Measurements from ENCODE around the gene DYRK1B. TPM values are rescaled to one million over a fixed set of nuclear protein-coding genes. Genes with fewer than 3 reads are reported as not detected.
"Not testable (repeated sequence)": the region's sequence is repeated elsewhere in the genome, so short reads cannot be mapped to it uniquely, and the experiment has no call there.

The DYRK1B gene
- total RNA-seq, result 10 to 100 TPM; 15.6 to 31.2 (median 22.6) TPM

DNA sequence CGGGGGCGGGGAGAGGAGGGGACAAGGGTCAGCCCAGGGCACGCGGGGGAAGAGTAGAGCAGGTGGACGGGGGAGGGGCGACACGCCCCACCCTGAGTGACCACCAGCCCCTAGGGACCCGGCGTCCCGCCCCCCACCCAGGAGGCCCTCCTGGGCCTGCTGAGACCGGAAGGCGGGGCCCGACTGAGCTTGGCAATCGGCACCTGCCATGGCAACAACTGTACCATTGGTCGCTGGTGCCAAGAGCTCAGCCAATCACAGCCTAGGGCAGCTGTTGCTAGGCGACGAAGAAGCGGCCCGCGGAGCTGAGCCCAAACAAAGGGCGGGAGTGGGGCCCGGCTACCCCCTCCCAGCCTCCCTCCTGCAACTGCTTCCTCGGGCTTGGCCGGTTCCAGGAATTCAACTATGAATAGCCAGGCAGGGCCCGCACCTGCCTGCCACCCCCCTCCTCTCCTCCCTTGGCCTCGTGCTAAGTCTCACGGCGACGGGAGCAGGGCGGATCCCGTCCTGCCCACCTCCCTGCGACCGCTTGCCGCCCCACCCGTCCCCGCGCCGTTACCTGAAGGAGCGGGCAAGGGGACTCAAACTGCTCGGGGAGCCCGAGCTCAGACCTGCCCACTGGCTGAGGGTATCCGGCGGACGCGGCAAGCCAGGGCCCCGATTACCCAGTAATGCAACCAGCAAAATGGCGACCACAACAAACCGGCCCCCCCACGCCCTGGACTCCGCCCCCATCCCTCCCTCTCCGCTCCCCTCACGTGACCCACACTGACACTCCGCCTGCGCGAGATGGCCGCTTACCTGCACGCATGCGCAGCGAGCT is at the start of gene DYRK1B:
TSS of gene DYRK1B (minus strand) at position 699 of the 823 bp plus-strand sequence. CDS start 2,295 bp downstream, outside the sequence.
- intact Hi-C loops (cut with DNase I), result no loop called here
- peak; percentile 99 for DNase-seq
- Histone ChIP-seq H3K4me1 (peaks cover 10 to 24% of the 10 kb centered on the region in 2 donors), H3K9me3 (no peaks in the 10 kb centered on the region), H3K4me3 (replicated peaks in 1 of 3) (peak within 1 kb of the TSS; percentile 75 to 93 (median 85)), H3K27me3 (no peaks in the 10 kb centered on the region), H3K27ac (peak within 1 kb of the TSS; percentile 80 to 85 (median 82)), H3K36me3 (peaks cover 51 to 53% of the 10 kb centered on the region in 2 donors)
- peak in 1 of 2 donors; percentile 70 for TF ChIP-seq POLR2A (IDR thresholded peaks at IDR 0.05)
- TF ChIP-seq, protein P1, sequence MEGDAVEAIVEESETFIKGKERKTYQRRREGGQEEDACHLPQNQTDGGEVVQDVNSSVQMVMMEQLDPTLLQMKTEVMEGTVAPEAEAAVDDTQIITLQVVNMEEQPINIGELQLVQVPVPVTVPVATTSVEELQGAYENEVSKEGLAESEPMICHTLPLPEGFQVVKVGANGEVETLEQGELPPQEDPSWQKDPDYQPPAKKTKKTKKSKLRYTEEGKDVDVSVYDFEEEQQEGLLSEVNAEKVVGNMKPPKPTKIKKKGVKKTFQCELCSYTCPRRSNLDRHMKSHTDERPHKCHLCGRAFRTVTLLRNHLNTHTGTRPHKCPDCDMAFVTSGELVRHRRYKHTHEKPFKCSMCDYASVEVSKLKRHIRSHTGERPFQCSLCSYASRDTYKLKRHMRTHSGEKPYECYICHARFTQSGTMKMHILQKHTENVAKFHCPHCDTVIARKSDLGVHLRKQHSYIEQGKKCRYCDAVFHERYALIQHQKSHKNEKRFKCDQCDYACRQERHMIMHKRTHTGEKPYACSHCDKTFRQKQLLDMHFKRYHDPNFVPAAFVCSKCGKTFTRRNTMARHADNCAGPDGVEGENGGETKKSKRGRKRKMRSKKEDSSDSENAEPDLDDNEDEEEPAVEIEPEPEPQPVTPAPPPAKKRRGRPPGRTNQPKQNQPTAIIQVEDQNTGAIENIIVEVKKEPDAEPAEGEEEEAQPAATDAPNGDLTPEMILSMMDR (IDR thresholded peaks at IDR 0.05), result no peak
- WGBS, 2 donors, result 0% methylated on average over 10 to 38 of the region's 59 CpGs

DNA sequence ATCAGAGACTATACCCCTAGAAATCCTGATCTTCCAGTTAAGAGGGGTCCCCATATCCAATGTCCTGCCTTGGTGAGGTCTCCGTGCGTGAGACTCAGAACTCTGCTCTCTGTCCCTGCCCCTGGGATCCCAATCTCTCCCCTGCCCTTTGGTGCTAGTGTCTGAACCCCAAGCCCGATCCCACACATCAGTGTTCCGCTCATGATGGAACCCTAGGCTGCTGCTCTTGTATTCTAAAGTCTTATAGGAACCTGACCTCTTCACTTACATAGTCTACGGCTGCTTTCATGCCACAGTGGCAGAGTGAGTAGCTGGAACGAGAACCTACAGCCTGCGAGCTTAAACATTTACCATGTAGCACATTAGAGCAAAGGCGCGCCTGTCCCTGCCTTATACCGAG is 48.7 kb upstream of the DYRK1B start:
- H3K9me3 ChIP-seq; H3K27ac ChIP-seq; H3K27me3 ChIP-seq; H3K4me3 ChIP-seq (replicated peaks in 1 of 3); DNase-seq; intact Hi-C loops (cut with DNase I): not testable (repeated sequence)
- WGBS, 2 donors, result 93% methylated on average over 6 to 7 of the region's 10 CpGs
- Histone ChIP-seq H3K36me3 (peaks cover 0 to 15% of the 10 kb centered on the region in 2 donors), H3K4me1 (peaks cover 9 to 16% of the 10 kb centered on the region in 2 donors)

- peak in 1 of 2 donors; percentile 42 for DNase-seq
- peaks cover 0 to 15% of the 10 kb centered on the region in 2 donors for H3K36me3 ChIP-seq
- H3K9me3 ChIP-seq; H3K4me3 ChIP-seq (replicated peaks in 1 of 3); H3K27ac ChIP-seq; H3K27me3 ChIP-seq; intact Hi-C loops (cut with DNase I): not testable (repeated sequence)
- 22 to 31% methylated on average over 11 to 12 of the region's 15 CpGs for WGBS, 2 donors
- TF ChIP-seq, protein P1 (IDR thresholded peaks at IDR 0.05), result peak in 2 of 6 experiments; percentile 12 to 35
- H3K4me1 ChIP-seq, result peaks cover 9 to 16% of the 10 kb centered on the region in 2 donors
These were observed 47.6 kb upstream of the DYRK1B start for GRCh38 chr19:39881495-39882110.

GRCh38 chr19:39880241-39880640 is 46.3 kb upstream of the DYRK1B start:
- intact Hi-C loops (cut with DNase I); H3K27me3 ChIP-seq; H3K9me3 ChIP-seq; H3K4me3 ChIP-seq (replicated peaks in 1 of 3): not testable (repeated sequence)
- Histone ChIP-seq H3K4me1 (peaks cover 9 to 27% of the 10 kb centered on the region in 2 donors), H3K27ac (peak overlapping the region; percentile 34 to 74 (median 51)), H3K36me3 (peaks cover 5 to 17% of the 10 kb centered on the region in 2 donors)
- DNase-seq, result peak; percentile 75 to 78
- WGBS, 2 donors, result 58 to 100% methylated on average over 1 to 4 of the region's 5 CpGs
- TF ChIP-seq, protein P1 (IDR thresholded peaks at IDR 0.05), result peak in 2 of 6 experiments; percentile 10 to 19

- WGBS, 2 donors, result 64 to 71% methylated on average over 3 to 6 of the region's 8 CpGs
- intact Hi-C loops (cut with DNase I); H3K27me3 ChIP-seq; H3K4me3 ChIP-seq (replicated peaks in 1 of 3); H3K9me3 ChIP-seq; DNase-seq: not testable (repeated sequence)
- peak overlapping the region; percentile 55 to 80 (median 69) for H3K27ac ChIP-seq
- peaks cover 9 to 29% of the 10 kb centered on the region in 2 donors for H3K4me1 ChIP-seq
- peaks cover 10 to 20% of the 10 kb centered on the region in 2 donors for H3K36me3 ChIP-seq
These were observed 45.8 kb upstream of the DYRK1B start for GRCh38 chr19:39879796-39880195.

DNA sequence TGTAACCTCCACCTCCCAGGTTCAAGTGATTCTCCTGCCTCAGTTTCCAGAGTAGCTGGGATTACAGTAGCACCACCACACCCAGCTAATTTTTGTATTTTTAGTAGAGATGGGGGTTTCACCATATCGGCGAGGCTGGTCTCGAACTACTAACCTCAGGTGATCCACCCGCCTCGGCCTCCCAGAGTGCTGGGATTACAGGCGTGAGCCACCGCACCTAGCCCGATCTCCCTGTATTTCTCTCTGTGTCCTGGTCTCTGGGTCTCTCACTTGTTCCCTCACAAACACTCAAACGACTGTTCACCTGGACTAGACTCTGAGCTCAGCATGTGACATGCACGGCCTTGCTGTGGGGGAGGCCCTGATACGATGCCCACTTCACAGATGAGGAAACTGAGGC is 44.9 kb upstream of the DYRK1B start:
- H3K4me1 ChIP-seq, result peaks cover 9 to 29% of the 10 kb centered on the region in 2 donors

More for the DNA sequence above, 44.9 kb upstream of the DYRK1B start:
- H3K9me3 ChIP-seq; H3K4me3 ChIP-seq (replicated peaks in 1 of 3); intact Hi-C loops (cut with DNase I); DNase-seq; H3K27me3 ChIP-seq: not testable (repeated sequence)
- 82 to 83% methylated on average over 10 of the region's 11 CpGs for WGBS, 2 donors
- peak overlapping the region in 2 of 3 donors; percentile 54 to 74 for H3K27ac ChIP-seq
- H3K36me3 ChIP-seq, result peaks cover 19 to 30% of the 10 kb centered on the region in 2 donors

Data from thyroid gland (tissue), 4 donors.